HEK293 (cell line): ENCODE data around the gene MEOX2.

Source experiments
- KLF1 ChIP-seq: fragments of 450-650 bp; formaldehyde crosslinking; IDR thresholded peaks from 2 replicates; pipeline ENCODE4 v1.5.1; 2016; ENCODE audit warnings: missing biosample characterization, missing genetic modification characterization
- TF ChIP-seq, protein P1 (sequence below): fragments of 450-650 bp; formaldehyde crosslinking; IDR thresholded peaks from 2 replicates; pipeline ENCODE4 v1.5.1; 2016; ENCODE audit warnings: missing biosample characterization, missing genetic modification characterization
- TF ChIP-seq, protein P2 (sequence below): fragments of 450-650 bp; formaldehyde crosslinking; IDR thresholded peaks from 2 replicates; pipeline ENCODE4 v1.5.1; 2016; ENCODE audit warnings: missing biosample characterization, missing genetic modification characterization
- TF ChIP-seq, protein P3 (sequence below): fragments of 450-650 bp; formaldehyde crosslinking; IDR thresholded peaks from 2 replicates; pipeline ENCODE4 v1.5.1; 2016; ENCODE audit warnings: missing biosample characterization, missing genetic modification characterization, low read depth

GRCh38 chr7:15628876-15629275 lies 57.6 kb downstream of the MEOX2 start:
- TF ChIP-seq, protein P1, sequence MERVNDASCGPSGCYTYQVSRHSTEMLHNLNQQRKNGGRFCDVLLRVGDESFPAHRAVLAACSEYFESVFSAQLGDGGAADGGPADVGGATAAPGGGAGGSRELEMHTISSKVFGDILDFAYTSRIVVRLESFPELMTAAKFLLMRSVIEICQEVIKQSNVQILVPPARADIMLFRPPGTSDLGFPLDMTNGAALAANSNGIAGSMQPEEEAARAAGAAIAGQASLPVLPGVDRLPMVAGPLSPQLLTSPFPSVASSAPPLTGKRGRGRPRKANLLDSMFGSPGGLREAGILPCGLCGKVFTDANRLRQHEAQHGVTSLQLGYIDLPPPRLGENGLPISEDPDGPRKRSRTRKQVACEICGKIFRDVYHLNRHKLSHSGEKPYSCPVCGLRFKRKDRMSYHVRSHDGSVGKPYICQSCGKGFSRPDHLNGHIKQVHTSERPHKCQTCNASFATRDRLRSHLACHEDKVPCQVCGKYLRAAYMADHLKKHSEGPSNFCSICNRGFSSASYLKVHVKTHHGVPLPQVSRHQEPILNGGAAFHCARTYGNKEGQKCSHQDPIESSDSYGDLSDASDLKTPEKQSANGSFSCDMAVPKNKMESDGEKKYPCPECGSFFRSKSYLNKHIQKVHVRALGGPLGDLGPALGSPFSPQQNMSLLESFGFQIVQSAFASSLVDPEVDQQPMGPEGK, result no peak
- TF ChIP-seq, protein P2, sequence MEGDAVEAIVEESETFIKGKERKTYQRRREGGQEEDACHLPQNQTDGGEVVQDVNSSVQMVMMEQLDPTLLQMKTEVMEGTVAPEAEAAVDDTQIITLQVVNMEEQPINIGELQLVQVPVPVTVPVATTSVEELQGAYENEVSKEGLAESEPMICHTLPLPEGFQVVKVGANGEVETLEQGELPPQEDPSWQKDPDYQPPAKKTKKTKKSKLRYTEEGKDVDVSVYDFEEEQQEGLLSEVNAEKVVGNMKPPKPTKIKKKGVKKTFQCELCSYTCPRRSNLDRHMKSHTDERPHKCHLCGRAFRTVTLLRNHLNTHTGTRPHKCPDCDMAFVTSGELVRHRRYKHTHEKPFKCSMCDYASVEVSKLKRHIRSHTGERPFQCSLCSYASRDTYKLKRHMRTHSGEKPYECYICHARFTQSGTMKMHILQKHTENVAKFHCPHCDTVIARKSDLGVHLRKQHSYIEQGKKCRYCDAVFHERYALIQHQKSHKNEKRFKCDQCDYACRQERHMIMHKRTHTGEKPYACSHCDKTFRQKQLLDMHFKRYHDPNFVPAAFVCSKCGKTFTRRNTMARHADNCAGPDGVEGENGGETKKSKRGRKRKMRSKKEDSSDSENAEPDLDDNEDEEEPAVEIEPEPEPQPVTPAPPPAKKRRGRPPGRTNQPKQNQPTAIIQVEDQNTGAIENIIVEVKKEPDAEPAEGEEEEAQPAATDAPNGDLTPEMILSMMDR, result no peak
- TF ChIP-seq KLF1 (tag by site-specific recombination), result no peak
- TF ChIP-seq, protein P3, sequence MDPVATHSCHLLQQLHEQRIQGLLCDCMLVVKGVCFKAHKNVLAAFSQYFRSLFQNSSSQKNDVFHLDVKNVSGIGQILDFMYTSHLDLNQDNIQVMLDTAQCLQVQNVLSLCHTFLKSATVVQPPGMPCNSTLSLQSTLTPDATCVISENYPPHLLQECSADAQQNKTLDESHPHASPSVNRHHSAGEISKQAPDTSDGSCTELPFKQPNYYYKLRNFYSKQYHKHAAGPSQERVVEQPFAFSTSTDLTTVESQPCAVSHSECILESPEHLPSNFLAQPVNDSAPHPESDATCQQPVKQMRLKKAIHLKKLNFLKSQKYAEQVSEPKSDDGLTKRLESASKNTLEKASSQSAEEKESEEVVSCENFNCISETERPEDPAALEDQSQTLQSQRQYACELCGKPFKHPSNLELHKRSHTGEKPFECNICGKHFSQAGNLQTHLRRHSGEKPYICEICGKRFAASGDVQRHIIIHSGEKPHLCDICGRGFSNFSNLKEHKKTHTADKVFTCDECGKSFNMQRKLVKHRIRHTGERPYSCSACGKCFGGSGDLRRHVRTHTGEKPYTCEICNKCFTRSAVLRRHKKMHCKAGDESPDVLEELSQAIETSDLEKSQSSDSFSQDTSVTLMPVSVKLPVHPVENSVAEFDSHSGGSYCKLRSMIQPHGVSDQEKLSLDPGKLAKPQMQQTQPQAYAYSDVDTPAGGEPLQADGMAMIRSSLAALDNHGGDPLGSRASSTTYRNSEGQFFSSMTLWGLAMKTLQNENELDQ (tag by site-specific recombination), result no peak
